IMR-90 (cell line): Measurements from ENCODE around the gene COQ2. TPM values are rescaled to one million over a fixed set of nuclear protein-coding genes. Genes with fewer than 3 reads are reported as not detected.

Source experiments
- ATAC-seq: fragments of 200-7000 bp; cut with Tn5 transposase; 2 replicates; pipeline ENCODE4 v1.9.1; 2020; ENCODE audit warnings: low read depth, mild to moderate bottlenecking, moderate library complexity
- BruUV-seq: library from RNA; stranded (reverse); fragments of 400-500 nt; replicated peaks from 2 replicates; lab custom pipeline; 2021; lab: Mats Ljungman, UMichigan
- CTCF ChIA-PET: fragments of 300-600 bp; formaldehyde crosslinking; extraction: SDS; loops from one replicate; lab custom pipeline; 2021; ENCODE audit warnings: antibody characterized with exemption; lab: Yijun Ruan, JAX
- POLR2A ChIA-PET: fragments of 300-600 bp; sonication (Branson Sonifier 250); formaldehyde crosslinking; loops from one replicate; lab custom pipeline; 2022; ENCODE audit warnings: antibody characterized with exemption; ENCODE audit not compliant: unreplicated experiment; lab: Charles Lee
- DNase-seq: peaks from one replicate; pipeline ENCODE4 v3.0.0; 2013
- H2AFZ ChIP-seq: replicated peaks from 2 replicates; pipeline ENCODE3; 2013; ENCODE audit warnings: low read length, mild to moderate bottlenecking; ENCODE audit not compliant: poor library complexity
- H2AK5ac ChIP-seq: 2 replicates; pipeline ENCODE4 v1.6.1; 2013; ENCODE audit warnings: low read depth, low read length, inconsistent platforms
- H2AK9ac ChIP-seq: replicated peaks from 2 replicates; pipeline ENCODE3; 2013; ENCODE audit warnings: mild to moderate bottlenecking, low read depth, low read length, moderate library complexity; ENCODE audit not compliant: poor library complexity
- H2BK120ac ChIP-seq: 2 replicates; pipeline ENCODE4 v1.6.1; 2013; ENCODE audit warnings: low read depth, low read length, inconsistent platforms
- H2BK15ac ChIP-seq: 3 replicates; pipeline ENCODE4 v1.6.1; 2013; ENCODE audit warnings: low read depth, low read length, inconsistent platforms
- H2BK20ac ChIP-seq: 2 replicates; pipeline ENCODE4 v1.6.1; 2013; ENCODE audit warnings: low read depth, mild to moderate bottlenecking, inconsistent platforms, low read length, moderate library complexity
- H2BK5ac ChIP-seq: 2 replicates; pipeline ENCODE4 v1.6.1; 2013; ENCODE audit warnings: mild to moderate bottlenecking, low read depth, low read length, inconsistent platforms; ENCODE audit not compliant: poor library complexity, severe bottlenecking
- H3K14ac ChIP-seq: replicated peaks from 2 replicates; pipeline ENCODE4 v1.6.1; 2013; ENCODE audit warnings: low read depth, low read length, inconsistent platforms
- H3K18ac ChIP-seq: 2 replicates; pipeline ENCODE4 v1.6.1; 2013; ENCODE audit warnings: low read depth, low read length, control low read depth
- H3K23ac ChIP-seq: 2 replicates; pipeline ENCODE4 v1.6.1; 2013; ENCODE audit warnings: low read depth, low read length, inconsistent platforms
- H3K27ac ChIP-seq: 2 replicates; pipeline ENCODE4 v1.5.1; 2013; ENCODE audit warnings: mild to moderate bottlenecking, control low read depth, low read length; ENCODE audit not compliant: insufficient read depth
- H3K27me3 ChIP-seq: 2 replicates; pipeline ENCODE4 v1.6.1; 2013; ENCODE audit warnings: low read length; ENCODE audit not compliant: control insufficient read depth, insufficient read depth
- H3K36me3 ChIP-seq: 2 replicates; pipeline ENCODE4 v1.6.1; 2013; ENCODE audit warnings: low read length, mixed read lengths; ENCODE audit not compliant: control insufficient read depth, insufficient read depth
- H3K4ac ChIP-seq: 2 replicates; pipeline ENCODE4 v1.6.1; 2013; ENCODE audit warnings: low read depth, low read length, inconsistent platforms
- H3K4me1 ChIP-seq: 2 replicates; pipeline ENCODE4 v1.6.1; 2013; ENCODE audit warnings: low read length, mixed read lengths; ENCODE audit not compliant: control insufficient read depth, insufficient read depth
- H3K4me2 ChIP-seq: 2 replicates; pipeline ENCODE4 v1.6.1; 2013; ENCODE audit warnings: low read depth, mild to moderate bottlenecking, control low read depth, low read length, moderate library complexity
- H3K4me3 ChIP-seq: 2 replicates; pipeline ENCODE4 v1.5.1; 2013; ENCODE audit warnings: low read depth, mild to moderate bottlenecking, control low read depth, low read length, moderate library complexity; ENCODE audit not compliant: insufficient read depth
- H3K56ac ChIP-seq: 2 replicates; pipeline ENCODE4 v1.6.1; 2013; ENCODE audit warnings: low read length, inconsistent platforms; ENCODE audit not compliant: insufficient read depth; ENCODE audit errors: extremely low read depth
- H3K79me1 ChIP-seq, 2 experiments: 2 replicates each; pipeline ENCODE4 v1.6.1; 2013; ENCODE audit warnings: low read length in 2 of 2, inconsistent platforms in 1 of 2, low read depth in 1 of 2
- H3K9ac ChIP-seq: 2 replicates; pipeline ENCODE4 v1.6.1; 2013; ENCODE audit warnings: low read depth, low read length, control low read depth
- H3K9me1 ChIP-seq: 2 replicates; pipeline ENCODE4 v1.6.1; 2013; ENCODE audit warnings: low read length, inconsistent platforms; ENCODE audit not compliant: insufficient read depth
- H3K9me3 ChIP-seq: 2 replicates; pipeline ENCODE4 v1.6.1; 2013; ENCODE audit warnings: low read length; ENCODE audit not compliant: control insufficient read depth, insufficient read depth
- H4K20me1 ChIP-seq: 2 replicates; pipeline ENCODE4 v1.6.1; 2013; ENCODE audit warnings: low read length, inconsistent platforms; ENCODE audit not compliant: insufficient read depth
- H4K5ac ChIP-seq: 2 replicates; pipeline ENCODE4 v1.6.1; 2013; ENCODE audit warnings: mild to moderate bottlenecking, low read depth, low read length, control low read depth
- H4K8ac ChIP-seq, 2 experiments: 2 replicates each; pipeline ENCODE4 v1.6.1; 2013; ENCODE audit warnings: low read depth in 2 of 2, low read length in 2 of 2, control low read depth in 1 of 2, inconsistent platforms in 1 of 2
- H4K91ac ChIP-seq: 2 replicates; pipeline ENCODE4 v1.6.1; 2013; ENCODE audit warnings: low read depth, low read length, inconsistent platforms; ENCODE audit not compliant: insufficient read depth
- BHLHE40 ChIP-seq: fragments of 150-350 bp; IDR thresholded peaks from 2 replicates; pipeline ENCODE4 v1.6.1; 2016; ENCODE audit warnings: mild to moderate bottlenecking, low read depth, low read length
- CHD1 ChIP-seq: IDR thresholded peaks from 2 replicates; pipeline ENCODE4 v1.6.1; 2012; ENCODE audit warnings: low read depth, low read length, improper control_type of control experiment
- RFX5 ChIP-seq: IDR thresholded peaks from 2 replicates; pipeline ENCODE4 v1.8.0; 2012; ENCODE audit warnings: low read depth, mild to moderate bottlenecking, low read length, moderate library complexity
- WGBS, 2 experiments: methylation state at CpG; one replicate each; pipeline versions ENCODE4 v1.1.5 to v1.1.7; 2013; ENCODE audit warnings: missing lambda C conversion rate in 2 of 2; ENCODE audit not compliant: insufficient read length in 1 of 2; ENCODE audit errors: extremely low coverage in 2 of 2; 5-methylcytosine and 5-hydroxymethylcytosine counted together
- dilution Hi-C: fragments of 300-500 bp; cut with HindIII; formaldehyde crosslinking; loops from one replicate; pipeline ENCODE4 v1.14.3; 2018; ENCODE audit warnings: low sequenced_read_pairs; ENCODE audit not compliant: unreplicated experiment
- in situ Hi-C: fragments of 300-500 bp; cut with MboI; formaldehyde crosslinking; loops from 3 replicates; pipeline ENCODE4 v1.14.3; 2019; ENCODE audit warnings: low sequenced_read_pairs, inconsistent platforms, mixed read lengths
- intact Hi-C: fragments of 100-400 bp; cut with micrococcal nuclease; formaldehyde crosslinking; loops from 2 replicates; pipeline ENCODE4 v1.10.0; 2022
- polyA plus RNA-seq, 3 experiments: library from polyadenylated mRNA; depleted of rRNA; stranded (reverse); fragments of >200 nt; gene quantifications; 2 replicates each; pipeline ENCODE4 v1.2.3, GENCODE V29; 2012; ENCODE audit warnings: low replicate concordance in 1 of 3
- total RNA-seq: library from RNA; depleted of rRNA; stranded (reverse); fragments of >200 nt; gene quantifications from 2 replicates; pipeline ENCODE4 v1.2.3, GENCODE V29; 2012

The COQ2 gene
- total and polyA plus RNA-seq, 2 of the 4 experiments (the other 2 are of a cell fraction), result 7.3 to 7.4 TPM

GRCh38 chr4:83248486-83248885 is 36.1 kb downstream of the COQ2 start:
- ATAC-seq (no peak), DNase-seq (peak; percentile 12)
- Histone ChIP-seq H2AFZ (peak overlapping the region; percentile 54), H2BK120ac (no peak overlapping the region), H2AK9ac (no peak overlapping the region), H2BK20ac (no peak overlapping the region), H3K9me1 (peaks cover 9% of the 10 kb centered on the region; the same call in 1 of the 2 replicates), H3K36me3 (no peaks in the 10 kb centered on the region), H3K27me3 (no peaks in the 10 kb centered on the region), H3K4me1 (no peaks in the 10 kb centered on the region; the same call in 1 of the 2 replicates), H2BK5ac (no peak overlapping the region), H3K9ac (no peak overlapping the region), H4K20me1 (no peaks in the 10 kb centered on the region), H4K5ac (no peak overlapping the region), H2BK15ac (no peak overlapping the region), H4K8ac (no peak overlapping the region), H3K27ac (no peak overlapping the region), H4K91ac (no peak overlapping the region; the same call in 1 of the 2 replicates), H3K9me3 (no peaks in the 10 kb centered on the region), H3K79me1 (no peaks in the 10 kb centered on the region), H3K4ac (no peak overlapping the region; the same call in 1 of the 2 replicates), H3K56ac (no peak overlapping the region), H3K23ac (no peak overlapping the region), H3K18ac (no peak overlapping the region), H3K14ac (0 out of 2 replicates have a peak overlapping the region, but pooled peaks have one; percentile 15), H3K4me2 (no peak overlapping the region), H3K4me3 (no peak overlapping the region), H2AK5ac (peak overlapping the region; percentile 73; the same call in 1 of the 2 replicates)
- TF ChIP-seq BHLHE40 (no peak), CHD1 (no peak), RFX5 (no peak)
- dilution Hi-C loops (no loop called here), intact Hi-C loops (no loop called here), in situ Hi-C loops (no loop called here)
- ChIA-PET CTCF (no interaction called here), POLR2A (interaction anchor here (0.5 kb wide), 1 partner anchor 145 kb away, joined by 3 read pairs; no protein-coding TSS in a partner anchor)
- 83% methylated on average over 1 of the region's 5 CpGs; no CpG with 5 or more reads in 1 of the 2 experiments for WGBS, 2 experiments
- no TSS peak for BruUV-seq
